ENCODE measurements around the gene ZGLP1.

DNA sequence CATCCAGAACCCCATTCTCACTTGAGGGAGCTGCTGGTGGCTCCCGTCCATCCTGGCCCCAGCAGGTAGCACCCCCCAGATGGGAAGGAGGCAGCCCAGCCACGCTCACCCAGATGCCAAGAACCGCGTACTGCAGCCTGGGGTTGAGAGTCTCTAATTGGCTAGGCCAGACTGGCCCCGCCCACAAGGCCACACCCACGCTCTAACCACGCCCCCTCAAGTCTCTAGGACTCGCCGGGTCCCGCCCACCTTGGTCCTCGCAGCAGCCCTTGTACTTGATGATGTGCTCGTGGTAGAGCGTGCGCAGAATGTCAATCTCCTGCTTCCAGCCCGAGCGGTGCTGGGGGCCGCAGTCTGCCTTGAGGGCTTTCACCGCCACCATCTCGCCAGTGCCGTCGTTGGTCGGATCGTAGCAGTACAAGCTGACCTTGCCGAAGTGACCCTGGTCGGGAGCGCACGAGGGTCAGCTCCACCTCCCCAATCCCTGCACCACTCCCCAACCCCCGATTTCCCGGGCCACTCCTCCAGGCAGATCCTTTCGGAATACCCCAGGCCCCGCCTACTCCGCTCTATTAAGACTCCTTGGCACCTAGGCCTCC lies 44.3 kb upstream of the ZGLP1 start:
- TF ChIP-seq, protein P1, sequence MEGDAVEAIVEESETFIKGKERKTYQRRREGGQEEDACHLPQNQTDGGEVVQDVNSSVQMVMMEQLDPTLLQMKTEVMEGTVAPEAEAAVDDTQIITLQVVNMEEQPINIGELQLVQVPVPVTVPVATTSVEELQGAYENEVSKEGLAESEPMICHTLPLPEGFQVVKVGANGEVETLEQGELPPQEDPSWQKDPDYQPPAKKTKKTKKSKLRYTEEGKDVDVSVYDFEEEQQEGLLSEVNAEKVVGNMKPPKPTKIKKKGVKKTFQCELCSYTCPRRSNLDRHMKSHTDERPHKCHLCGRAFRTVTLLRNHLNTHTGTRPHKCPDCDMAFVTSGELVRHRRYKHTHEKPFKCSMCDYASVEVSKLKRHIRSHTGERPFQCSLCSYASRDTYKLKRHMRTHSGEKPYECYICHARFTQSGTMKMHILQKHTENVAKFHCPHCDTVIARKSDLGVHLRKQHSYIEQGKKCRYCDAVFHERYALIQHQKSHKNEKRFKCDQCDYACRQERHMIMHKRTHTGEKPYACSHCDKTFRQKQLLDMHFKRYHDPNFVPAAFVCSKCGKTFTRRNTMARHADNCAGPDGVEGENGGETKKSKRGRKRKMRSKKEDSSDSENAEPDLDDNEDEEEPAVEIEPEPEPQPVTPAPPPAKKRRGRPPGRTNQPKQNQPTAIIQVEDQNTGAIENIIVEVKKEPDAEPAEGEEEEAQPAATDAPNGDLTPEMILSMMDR (IDR thresholded peaks at IDR 0.05 in 4 of 5, conservative IDR thresholded peaks at IDR 0.05 in 1 of 5): no peak
- no peak for TF ChIP-seq POLR2A (IDR thresholded peaks at IDR 0.05)
